Panc1 (cell line): ENCODE measurements around the gene L3MBTL3. TPM values are rescaled to one million over a fixed set of nuclear protein-coding genes. Genes with fewer than 3 reads are reported as not detected.

Experiments used
- ATAC-seq: fragments of 200-7000 bp; cut with Tn5 transposase; 2 replicates; pipeline ENCODE4 v1.9.1; 2020; ENCODE audit warnings: mild to moderate bottlenecking, moderate library complexity
- BruUV-seq: library from RNA; stranded (reverse); fragments of 400-500 nt; replicated peaks from 2 replicates; lab custom pipeline; 2021; lab: Mats Ljungman, UMichigan
- CTCF ChIA-PET: fragments of 300-600 bp; sonication (Branson Sonifier 250); formaldehyde crosslinking; loops from one replicate; lab custom pipeline; 2022; ENCODE audit warnings: antibody characterized with exemption; lab: Charles Lee
- POLR2A ChIA-PET: fragments of 300-600 bp; sonication (Branson Sonifier 250); formaldehyde crosslinking; loops from one replicate; lab custom pipeline; 2022; ENCODE audit warnings: antibody characterized with exemption; lab: Charles Lee
- DNase-seq: peaks from one replicate; pipeline ENCODE4 v3.0.0-alpha.2; 2010; ENCODE audit warnings: low read depth, low spot score
- H3K27ac ChIP-seq: 2 replicates; pipeline ENCODE4 v1.5.1; 2011; ENCODE audit warnings: mild to moderate bottlenecking, low read length, inconsistent platforms
- H3K27me3 ChIP-seq: fragments of 200-500 bp; sonication (Bioruptor generic); 2 replicates; pipeline ENCODE4 v1.6.0; 2014; ENCODE audit warnings: low read length, inconsistent platforms; ENCODE audit not compliant: control insufficient read depth, insufficient read depth
- H3K36me3 ChIP-seq: fragments of 200-500 bp; sonication (Bioruptor generic); 2 replicates; pipeline ENCODE4 v1.5.1; 2014; ENCODE audit warnings: inconsistent platforms, mild to moderate bottlenecking, low read length, moderate library complexity; ENCODE audit not compliant: control insufficient read depth, insufficient read depth
- H3K4me1 ChIP-seq: 2 replicates; pipeline ENCODE4 v1.5.1; 2011; ENCODE audit warnings: inconsistent platforms, mild to moderate bottlenecking, low read length, moderate library complexity; ENCODE audit not compliant: control insufficient read depth, insufficient read depth
- H3K4me3 ChIP-seq, 2 experiments: 2 replicates each; pipeline ENCODE4 v1.5.1; 2011 to 2012; ENCODE audit warnings: low read depth in 2 of 2, low read length in 2 of 2, mild to moderate bottlenecking in 2 of 2, inconsistent platforms in 1 of 2, moderate library complexity in 1 of 2
- H3K9me3 ChIP-seq: fragments of 200-500 bp; sonication (Bioruptor generic); 2 replicates; pipeline ENCODE4 v1.5.1; 2014; ENCODE audit warnings: low read depth, mild to moderate bottlenecking, inconsistent platforms, low read length, moderate library complexity; ENCODE audit not compliant: control insufficient read depth, insufficient read depth
- POLR2AphosphoS5 ChIP-seq: IDR thresholded peaks from 2 replicates; pipeline ENCODE4 v1.6.1; 2012; ENCODE audit warnings: mild to moderate bottlenecking, low read depth, low read length, moderate library complexity
- SIN3A ChIP-seq: IDR thresholded peaks from 2 replicates; pipeline ENCODE4 v1.6.1; 2012; ENCODE audit warnings: low read depth, mild to moderate bottlenecking, low read length, moderate library complexity, borderline replicate concordance; ENCODE audit not compliant: insufficient read depth
- TCF7L2 ChIP-seq: IDR thresholded peaks from 2 replicates; pipeline ENCODE4 v1.6.1; 2011; ENCODE audit warnings: mild to moderate bottlenecking, low read depth, low read length, inconsistent platforms
- in situ Hi-C: cut with HindIII; loops from 2 replicates; pipeline ENCODE4 v1.10.0; 2016; ENCODE audit warnings: low sequenced_read_pairs, low pct_unique_long_range_greater_than_20kb
- intact Hi-C: fragments of 100-400 bp; cut with micrococcal nuclease; formaldehyde crosslinking; loops from one replicate; pipeline ENCODE4 v1.10.0; 2022; ENCODE audit not compliant: unreplicated experiment
- total RNA-seq: library from RNA; stranded (reverse); gene quantifications from one replicate; pipeline ENCODE4 v1.2.1, GENCODE V29; 2021; ENCODE audit not compliant: unreplicated experiment
- TF ChIP-seq, protein P1 (sequence below), 2 experiments: IDR thresholded peaks; 2 replicates each; pipeline ENCODE4 v1.6.1; 2011 to 2012; ENCODE audit warnings: low read depth in 2 of 2, control low read depth in 1 of 2, low read length in 1 of 2, mild to moderate bottlenecking in 1 of 2, moderate library complexity in 1 of 2; ENCODE audit not compliant: insufficient read depth in 1 of 2
- TF ChIP-seq, protein P2 (sequence below): fragments of 450-650 bp; IDR thresholded peaks from 2 replicates; pipeline ENCODE4 v1.5.1; 2017; ENCODE audit warnings: mild to moderate bottlenecking

Gene L3MBTL3
- total RNA-seq, 1 experiment from 2014 or later, result 4.2 TPM

DNA sequence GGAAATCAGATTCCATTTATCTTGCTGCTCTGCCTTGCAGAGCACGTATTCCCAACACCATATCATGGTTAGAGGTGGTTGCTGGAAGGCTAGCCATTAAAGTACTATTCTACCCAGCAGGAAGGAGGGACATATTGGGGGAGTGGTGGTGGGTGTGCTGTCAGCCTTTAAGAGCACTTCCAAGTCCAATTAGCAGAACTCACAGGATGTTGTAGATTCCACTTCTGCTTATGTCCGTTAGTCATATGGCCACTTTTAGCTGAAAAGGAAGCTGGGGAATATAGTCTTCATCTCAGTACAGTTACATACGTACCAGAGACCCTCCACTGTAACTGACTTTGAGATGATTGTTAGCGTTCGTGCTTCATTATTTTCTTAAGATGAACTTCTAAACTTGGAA, 109.9 kb downstream of the L3MBTL3 start:
- Histone ChIP-seq H3K27me3 (no peaks in the 10 kb centered on the region), H3K36me3 (no peaks in the 10 kb centered on the region), H3K4me1 (no peaks in the 10 kb centered on the region), H3K4me3 (no peak overlapping the region), H3K9me3 (no peaks in the 10 kb centered on the region), H3K27ac (no peak overlapping the region)
- BruUV-seq, result no TSS peak
- ChIA-PET CTCF (no interaction called here), POLR2A (no interaction called here)
- in situ Hi-C loops, result no loop called here
- no peak for DNase-seq
- no peak for ATAC-seq
- TF ChIP-seq TCF7L2 (no peak), SIN3A (no peak), POLR2AphosphoS5 (no peak)
- TF ChIP-seq, protein P1, sequence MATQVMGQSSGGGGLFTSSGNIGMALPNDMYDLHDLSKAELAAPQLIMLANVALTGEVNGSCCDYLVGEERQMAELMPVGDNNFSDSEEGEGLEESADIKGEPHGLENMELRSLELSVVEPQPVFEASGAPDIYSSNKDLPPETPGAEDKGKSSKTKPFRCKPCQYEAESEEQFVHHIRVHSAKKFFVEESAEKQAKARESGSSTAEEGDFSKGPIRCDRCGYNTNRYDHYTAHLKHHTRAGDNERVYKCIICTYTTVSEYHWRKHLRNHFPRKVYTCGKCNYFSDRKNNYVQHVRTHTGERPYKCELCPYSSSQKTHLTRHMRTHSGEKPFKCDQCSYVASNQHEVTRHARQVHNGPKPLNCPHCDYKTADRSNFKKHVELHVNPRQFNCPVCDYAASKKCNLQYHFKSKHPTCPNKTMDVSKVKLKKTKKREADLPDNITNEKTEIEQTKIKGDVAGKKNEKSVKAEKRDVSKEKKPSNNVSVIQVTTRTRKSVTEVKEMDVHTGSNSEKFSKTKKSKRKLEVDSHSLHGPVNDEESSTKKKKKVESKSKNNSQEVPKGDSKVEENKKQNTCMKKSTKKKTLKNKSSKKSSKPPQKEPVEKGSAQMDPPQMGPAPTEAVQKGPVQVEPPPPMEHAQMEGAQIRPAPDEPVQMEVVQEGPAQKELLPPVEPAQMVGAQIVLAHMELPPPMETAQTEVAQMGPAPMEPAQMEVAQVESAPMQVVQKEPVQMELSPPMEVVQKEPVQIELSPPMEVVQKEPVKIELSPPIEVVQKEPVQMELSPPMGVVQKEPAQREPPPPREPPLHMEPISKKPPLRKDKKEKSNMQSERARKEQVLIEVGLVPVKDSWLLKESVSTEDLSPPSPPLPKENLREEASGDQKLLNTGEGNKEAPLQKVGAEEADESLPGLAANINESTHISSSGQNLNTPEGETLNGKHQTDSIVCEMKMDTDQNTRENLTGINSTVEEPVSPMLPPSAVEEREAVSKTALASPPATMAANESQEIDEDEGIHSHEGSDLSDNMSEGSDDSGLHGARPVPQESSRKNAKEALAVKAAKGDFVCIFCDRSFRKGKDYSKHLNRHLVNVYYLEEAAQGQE (IDR thresholded peaks at IDR 0.05; ENCODE audit: insufficient read depth in 1 of 2, low read depth in 2 of 2, low read length in 1 of 2), result no peak
- TF ChIP-seq, protein P2, sequence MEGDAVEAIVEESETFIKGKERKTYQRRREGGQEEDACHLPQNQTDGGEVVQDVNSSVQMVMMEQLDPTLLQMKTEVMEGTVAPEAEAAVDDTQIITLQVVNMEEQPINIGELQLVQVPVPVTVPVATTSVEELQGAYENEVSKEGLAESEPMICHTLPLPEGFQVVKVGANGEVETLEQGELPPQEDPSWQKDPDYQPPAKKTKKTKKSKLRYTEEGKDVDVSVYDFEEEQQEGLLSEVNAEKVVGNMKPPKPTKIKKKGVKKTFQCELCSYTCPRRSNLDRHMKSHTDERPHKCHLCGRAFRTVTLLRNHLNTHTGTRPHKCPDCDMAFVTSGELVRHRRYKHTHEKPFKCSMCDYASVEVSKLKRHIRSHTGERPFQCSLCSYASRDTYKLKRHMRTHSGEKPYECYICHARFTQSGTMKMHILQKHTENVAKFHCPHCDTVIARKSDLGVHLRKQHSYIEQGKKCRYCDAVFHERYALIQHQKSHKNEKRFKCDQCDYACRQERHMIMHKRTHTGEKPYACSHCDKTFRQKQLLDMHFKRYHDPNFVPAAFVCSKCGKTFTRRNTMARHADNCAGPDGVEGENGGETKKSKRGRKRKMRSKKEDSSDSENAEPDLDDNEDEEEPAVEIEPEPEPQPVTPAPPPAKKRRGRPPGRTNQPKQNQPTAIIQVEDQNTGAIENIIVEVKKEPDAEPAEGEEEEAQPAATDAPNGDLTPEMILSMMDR, result no peak
- intact Hi-C loops, result no loop called here

DNA sequence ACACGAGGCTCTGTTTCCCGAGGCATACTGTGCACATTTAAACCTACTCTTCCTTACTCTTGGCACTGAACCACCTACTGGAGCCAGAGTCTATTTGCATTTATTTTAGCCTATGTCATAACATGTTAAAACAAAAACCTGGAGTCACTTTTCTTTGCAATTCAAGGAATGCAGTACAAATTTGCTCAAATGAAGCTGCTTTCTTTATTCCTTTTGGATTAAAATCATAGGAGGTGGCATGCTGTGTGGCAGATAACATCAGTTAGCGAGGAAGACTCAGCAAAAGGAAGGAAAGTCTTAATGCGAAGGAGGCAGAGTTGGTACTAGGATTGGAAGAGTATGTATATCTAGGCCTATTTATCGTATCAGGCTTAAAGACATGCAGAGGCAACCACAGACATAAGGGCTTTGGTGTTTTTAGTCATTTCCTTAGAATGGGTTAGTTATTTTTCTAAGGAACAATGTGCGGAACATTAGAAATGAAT, 111.4 kb downstream of the L3MBTL3 start:
- ChIA-PET CTCF (no interaction called here), POLR2A (no interaction called here)
- Histone ChIP-seq H3K4me3 (no peak overlapping the region), H3K27me3 (no peaks in the 10 kb centered on the region), H3K27ac (no peak overlapping the region), H3K9me3 (no peaks in the 10 kb centered on the region), H3K36me3 (no peaks in the 10 kb centered on the region), H3K4me1 (no peaks in the 10 kb centered on the region)
- ATAC-seq (no peak), DNase-seq (no peak)
- in situ Hi-C loops (no loop called here), intact Hi-C loops (no loop called here)
- no TSS peak for BruUV-seq
- TF ChIP-seq, protein P2, result no peak
- TF ChIP-seq SIN3A (no peak), TCF7L2 (no peak), POLR2AphosphoS5 (no peak)
- TF ChIP-seq, protein P1 (IDR thresholded peaks at IDR 0.05; ENCODE audit: insufficient read depth in 1 of 2, low read depth in 2 of 2, low read length in 1 of 2), result no peak
